GM23338 (cell line): Measurements from ENCODE around the gene FBXW2. TPM values are rescaled to one million over a fixed set of nuclear protein-coding genes. Genes with fewer than 3 reads are reported as not detected.

Experiments used
- ATAC-seq: fragments of 200-7000 bp; cut with Tn5 transposase; 3 replicates; pipeline ENCODE4 v1.9.1; 2020
- DNase-seq: peaks from one replicate; pipeline ENCODE4 v3.0.0-alpha.2; 2015; ENCODE audit warnings: low spot score
- H2AFZ ChIP-seq: fragments of 200-600 bp; sonication (generic); 2 replicates; pipeline ENCODE4 v1.8.0; 2016; ENCODE audit warnings: antibody characterized with exemption, mild to moderate bottlenecking, moderate library complexity
- H3F3A ChIP-seq: fragments of 200-600 bp; sonication (generic); replicated peaks from 2 replicates; pipeline ENCODE4 v1.8.0; 2017; ENCODE audit warnings: antibody characterized with exemption, mixed run types, low read depth
- H3K27ac ChIP-seq: fragments of 200-600 bp; sonication (generic); 2 replicates; pipeline ENCODE4 v1.6.1; 2016; ENCODE audit warnings: low read depth
- H3K27me3 ChIP-seq: fragments of 200-600 bp; sonication (generic); 2 replicates; pipeline ENCODE4 v1.8.0; 2016; ENCODE audit warnings: mild to moderate bottlenecking, mixed run types, moderate library complexity; ENCODE audit not compliant: insufficient read depth
- H3K36me3 ChIP-seq: fragments of 200-600 bp; sonication (generic); 2 replicates; pipeline ENCODE4 v1.8.0; 2016; ENCODE audit warnings: mild to moderate bottlenecking; ENCODE audit not compliant: insufficient read depth
- H3K4me1 ChIP-seq: fragments of 200-600 bp; sonication (generic); 2 replicates; pipeline ENCODE4 v1.8.0; 2016; ENCODE audit warnings: mild to moderate bottlenecking, moderate library complexity; ENCODE audit not compliant: insufficient read depth
- H3K4me2 ChIP-seq: fragments of 200-600 bp; sonication (generic); 2 replicates; pipeline ENCODE4 v1.7.1; 2017; ENCODE audit warnings: mixed run types
- H3K4me3 ChIP-seq: fragments of 200-600 bp; sonication (generic); 2 replicates; pipeline ENCODE4 v1.6.1; 2016; ENCODE audit warnings: mixed run types
- H3K79me2 ChIP-seq: fragments of 200-600 bp; sonication (generic); replicated peaks from 2 replicates; pipeline ENCODE4 v1.8.0; 2017; ENCODE audit warnings: mild to moderate bottlenecking; ENCODE audit not compliant: insufficient read depth
- H3K9me2 ChIP-seq: fragments of 200-600 bp; sonication (generic); 2 replicates; pipeline ENCODE4 v1.8.0; 2017; ENCODE audit not compliant: insufficient read depth
- H4K20me1 ChIP-seq: fragments of 200-600 bp; sonication (generic); replicated peaks from 2 replicates; pipeline ENCODE4 v1.8.0; 2017; ENCODE audit warnings: mild to moderate bottlenecking; ENCODE audit not compliant: insufficient read depth
- H3K27ac Mint-ChIP-seq: 2 replicates; pipeline ENCODE4 v1.8.0; 2020; ENCODE audit warnings: inconsistent platforms, mild to moderate bottlenecking, moderate library complexity, mixed read lengths
- H3K27me3 Mint-ChIP-seq: 3 replicates; pipeline ENCODE4 v1.8.0; 2022; ENCODE audit warnings: low read depth, mild to moderate bottlenecking, moderate library complexity, mixed read lengths, inconsistent platforms; ENCODE audit not compliant: insufficient read depth, poor library complexity
- H3K36me3 Mint-ChIP-seq: 3 replicates; pipeline ENCODE4 v1.8.0; 2021; ENCODE audit warnings: low read depth, mild to moderate bottlenecking, inconsistent platforms, moderate library complexity, mixed read lengths
- H3K4me1 Mint-ChIP-seq: 3 replicates; pipeline ENCODE4 v1.8.0; 2020; ENCODE audit warnings: mild to moderate bottlenecking, inconsistent platforms, mixed read lengths
- H3K4me3 Mint-ChIP-seq: 3 replicates; pipeline ENCODE4 v1.8.0; 2021; ENCODE audit warnings: moderate library complexity, mild to moderate bottlenecking, inconsistent platforms, mixed read lengths
- H3K9me3 Mint-ChIP-seq: 3 replicates; pipeline ENCODE4 v1.8.0; 2020; ENCODE audit warnings: moderate library complexity, mild to moderate bottlenecking, inconsistent platforms, mixed read lengths
- CREB1 ChIP-seq: fragments of 250-450 bp; sonication (Bioruptor Pico); IDR thresholded peaks from 2 replicates; pipeline ENCODE4 v1.5.0; 2020; ENCODE audit warnings: low read depth, mild to moderate bottlenecking, moderate library complexity
- ETS1 ChIP-seq: IDR thresholded peaks from 2 replicates; pipeline ENCODE4 v1.6.1; 2016; ENCODE audit warnings: antibody characterized with exemption
- EZH2 ChIP-seq: fragments of 200-600 bp; sonication (generic); IDR thresholded peaks from one replicate; pipeline ENCODE4 v1.8.0; 2017; ENCODE audit warnings: antibody characterized with exemption, mild to moderate bottlenecking, low read depth; ENCODE audit not compliant: unreplicated experiment
- EZH2phosphoT487 ChIP-seq: fragments of 200-600 bp; sonication (generic); IDR thresholded peaks from one replicate; pipeline ENCODE4 v1.8.1; 2018; ENCODE audit warnings: antibody characterized with exemption; ENCODE audit not compliant: unreplicated experiment
- JUNB ChIP-seq: IDR thresholded peaks from one replicate; pipeline ENCODE4 v1.6.1; 2016; ENCODE audit warnings: antibody characterized with exemption; ENCODE audit not compliant: unreplicated experiment
- NANOG ChIP-seq: IDR thresholded peaks from 2 replicates; pipeline ENCODE4 v1.6.1; 2016; ENCODE audit warnings: antibody characterized with exemption, borderline replicate concordance
- POLR2AphosphoS5 ChIP-seq: IDR thresholded peaks from 2 replicates; pipeline ENCODE4 v1.6.1; 2016; ENCODE audit warnings: antibody characterized with exemption, low read depth
- STAT1 ChIP-seq: IDR thresholded peaks from one replicate; pipeline ENCODE4 v1.6.1; 2016; ENCODE audit warnings: antibody characterized with exemption; ENCODE audit not compliant: unreplicated experiment
- ZNF114 ChIP-seq: fragments of 250-450 bp; sonication (Bioruptor Pico); IDR thresholded peaks from 2 replicates; pipeline ENCODE4 v1.5.0; 2020; ENCODE audit warnings: mild to moderate bottlenecking, moderate library complexity
- ZNF331 ChIP-seq: fragments of 250-450 bp; sonication (Bioruptor Pico); IDR thresholded peaks from 2 replicates; pipeline ENCODE4 v1.5.0; 2020; ENCODE audit warnings: low read depth, mild to moderate bottlenecking, moderate library complexity
- polyA plus RNA-seq: library from polyadenylated mRNA; unstranded; fragments of >200 nt; fragmentation: Nextera tagmentation; extraction: Ambion mirVana; gene quantifications from 2 replicates; pipeline ENCODE4 v1.2.1, GENCODE V29; 2016
- total RNA-seq: library from RNA; depleted of rRNA; stranded (reverse); fragments of >200 nt; shearing (Covaris generic); gene quantifications from 2 replicates; pipeline ENCODE4 v1.2.3, GENCODE V29; 2014
- TF ChIP-seq, protein P1 (sequence below): IDR thresholded peaks from one replicate; pipeline ENCODE4 v1.6.1; 2018; ENCODE audit warnings: antibody characterized with exemption; ENCODE audit not compliant: unreplicated experiment
- TF ChIP-seq, protein P2 (sequence below), 2 experiments: fragments of 200-600 bp in 1 of 2; sonication (generic) in 1 of 2; conservative IDR thresholded peaks; 2 replicates each; pipeline versions ENCODE4 v1.5.1 to v1.6.1; 2016 to 2017; ENCODE audit warnings: antibody characterized with exemption in 2 of 2, low read depth in 2 of 2, mild to moderate bottlenecking in 2 of 2, moderate library complexity in 1 of 2

FBXW2 gene
- total and polyA plus RNA-seq, 2 experiments from 2014 or later, result 10.0 to 55.2 TPM

GRCh38 chr9:120776788-120777187, 16.4 kb downstream of the FBXW2 start (continued):
- TF ChIP-seq ETS1 (no peak), CREB1 (no peak), NANOG (no peak)

DNA sequence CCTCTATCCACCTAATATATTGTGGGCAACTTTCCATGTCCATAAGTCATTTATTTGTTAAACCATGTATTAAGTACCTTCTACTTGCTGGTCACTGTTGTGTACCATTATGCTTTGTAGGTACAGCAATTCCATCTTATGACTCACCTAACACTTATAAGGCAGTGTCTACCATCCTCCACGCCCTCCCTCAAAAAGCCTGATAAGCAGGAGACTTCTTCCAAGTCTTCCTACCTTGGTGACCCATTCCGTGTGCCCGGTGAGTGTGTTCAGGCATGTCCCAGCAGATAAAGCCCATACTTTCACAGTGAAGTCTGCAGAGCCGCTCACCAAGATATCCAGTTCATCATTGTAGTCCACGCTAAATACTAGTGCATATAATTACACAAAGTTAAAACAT, 17.4 kb downstream of the FBXW2 start:
- no peak overlapping the region for H3K4me3 Mint-ChIP-seq
- Histone ChIP-seq H3K9me2 (no peaks in the 10 kb centered on the region), H3K27me3 (no peaks in the 10 kb centered on the region), H3K4me2 (no peak overlapping the region), H3F3A (peaks cover 2% of the 10 kb centered on the region; the same call in 1 of the 2 replicates), H4K20me1 (peaks cover 10% of the 10 kb centered on the region; the same call in 1 of the 2 replicates), H3K79me2 (peaks cover 24% of the 10 kb centered on the region), H3K4me1 (no peaks in the 10 kb centered on the region), H3K36me3 (peaks cover 33% of the 10 kb centered on the region), H3K27ac (no peak overlapping the region), H3K4me3 (no peak overlapping the region), H2AFZ (no peak overlapping the region)
- H3K4me1 Mint-ChIP-seq, result no peaks in the 10 kb centered on the region
- TF ChIP-seq POLR2AphosphoS5 (no peak), STAT1 (no peak), JUNB (no peak), EZH2 (no peak), CREB1 (no peak), EZH2phosphoT487 (no peak), ZNF331 (CRISPR knock-in tag) (no peak), ETS1 (no peak), NANOG (no peak), ZNF114 (no peak)
- TF ChIP-seq, protein P1, sequence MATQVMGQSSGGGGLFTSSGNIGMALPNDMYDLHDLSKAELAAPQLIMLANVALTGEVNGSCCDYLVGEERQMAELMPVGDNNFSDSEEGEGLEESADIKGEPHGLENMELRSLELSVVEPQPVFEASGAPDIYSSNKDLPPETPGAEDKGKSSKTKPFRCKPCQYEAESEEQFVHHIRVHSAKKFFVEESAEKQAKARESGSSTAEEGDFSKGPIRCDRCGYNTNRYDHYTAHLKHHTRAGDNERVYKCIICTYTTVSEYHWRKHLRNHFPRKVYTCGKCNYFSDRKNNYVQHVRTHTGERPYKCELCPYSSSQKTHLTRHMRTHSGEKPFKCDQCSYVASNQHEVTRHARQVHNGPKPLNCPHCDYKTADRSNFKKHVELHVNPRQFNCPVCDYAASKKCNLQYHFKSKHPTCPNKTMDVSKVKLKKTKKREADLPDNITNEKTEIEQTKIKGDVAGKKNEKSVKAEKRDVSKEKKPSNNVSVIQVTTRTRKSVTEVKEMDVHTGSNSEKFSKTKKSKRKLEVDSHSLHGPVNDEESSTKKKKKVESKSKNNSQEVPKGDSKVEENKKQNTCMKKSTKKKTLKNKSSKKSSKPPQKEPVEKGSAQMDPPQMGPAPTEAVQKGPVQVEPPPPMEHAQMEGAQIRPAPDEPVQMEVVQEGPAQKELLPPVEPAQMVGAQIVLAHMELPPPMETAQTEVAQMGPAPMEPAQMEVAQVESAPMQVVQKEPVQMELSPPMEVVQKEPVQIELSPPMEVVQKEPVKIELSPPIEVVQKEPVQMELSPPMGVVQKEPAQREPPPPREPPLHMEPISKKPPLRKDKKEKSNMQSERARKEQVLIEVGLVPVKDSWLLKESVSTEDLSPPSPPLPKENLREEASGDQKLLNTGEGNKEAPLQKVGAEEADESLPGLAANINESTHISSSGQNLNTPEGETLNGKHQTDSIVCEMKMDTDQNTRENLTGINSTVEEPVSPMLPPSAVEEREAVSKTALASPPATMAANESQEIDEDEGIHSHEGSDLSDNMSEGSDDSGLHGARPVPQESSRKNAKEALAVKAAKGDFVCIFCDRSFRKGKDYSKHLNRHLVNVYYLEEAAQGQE, result no peak
- TF ChIP-seq, protein P2, sequence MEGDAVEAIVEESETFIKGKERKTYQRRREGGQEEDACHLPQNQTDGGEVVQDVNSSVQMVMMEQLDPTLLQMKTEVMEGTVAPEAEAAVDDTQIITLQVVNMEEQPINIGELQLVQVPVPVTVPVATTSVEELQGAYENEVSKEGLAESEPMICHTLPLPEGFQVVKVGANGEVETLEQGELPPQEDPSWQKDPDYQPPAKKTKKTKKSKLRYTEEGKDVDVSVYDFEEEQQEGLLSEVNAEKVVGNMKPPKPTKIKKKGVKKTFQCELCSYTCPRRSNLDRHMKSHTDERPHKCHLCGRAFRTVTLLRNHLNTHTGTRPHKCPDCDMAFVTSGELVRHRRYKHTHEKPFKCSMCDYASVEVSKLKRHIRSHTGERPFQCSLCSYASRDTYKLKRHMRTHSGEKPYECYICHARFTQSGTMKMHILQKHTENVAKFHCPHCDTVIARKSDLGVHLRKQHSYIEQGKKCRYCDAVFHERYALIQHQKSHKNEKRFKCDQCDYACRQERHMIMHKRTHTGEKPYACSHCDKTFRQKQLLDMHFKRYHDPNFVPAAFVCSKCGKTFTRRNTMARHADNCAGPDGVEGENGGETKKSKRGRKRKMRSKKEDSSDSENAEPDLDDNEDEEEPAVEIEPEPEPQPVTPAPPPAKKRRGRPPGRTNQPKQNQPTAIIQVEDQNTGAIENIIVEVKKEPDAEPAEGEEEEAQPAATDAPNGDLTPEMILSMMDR (conservative IDR thresholded peaks at IDR 0.05; ENCODE audit: low read depth in 2 of 2), result no peak
- ATAC-seq (no peak), DNase-seq (no peak)
- peaks cover 46% of the 10 kb centered on the region for H3K36me3 Mint-ChIP-seq
- no peaks in the 10 kb centered on the region for H3K9me3 Mint-ChIP-seq
- H3K27ac Mint-ChIP-seq, result no peak overlapping the region
- peaks cover 2% of the 10 kb centered on the region for H3K27me3 Mint-ChIP-seq
